Activated naive CD8-positive, alpha-beta T cell treated with anti-CD3 and anti-CD28 coated beads, Interleukin-2, amount 50 U/mL, for 24 hours (primary cell): ENCODE data around the gene DOCK9.

Experiments used
- ATAC-seq: fragments of 150-1000 bp; cut with Tn5 transposase; one replicate; pipeline ENCODE4 v1.10.0; 2021
- DNase-seq: peaks from one replicate; pipeline ENCODE4 v3.0.0; 2021
- H3K27ac Mint-ChIP-seq: one replicate; pipeline ENCODE4 v1.8.0; 2021; ENCODE audit warnings: mild to moderate bottlenecking, mixed read lengths
- H3K27me3 Mint-ChIP-seq: one replicate; pipeline ENCODE4 v1.8.0; 2021; ENCODE audit warnings: mixed read lengths
- H3K36me3 Mint-ChIP-seq: one replicate; pipeline ENCODE4 v1.8.0; 2021; ENCODE audit warnings: low read depth, mixed read lengths
- H3K4me1 Mint-ChIP-seq: one replicate; pipeline ENCODE4 v1.8.0; 2021; ENCODE audit warnings: mixed read lengths
- H3K4me3 Mint-ChIP-seq: one replicate; pipeline ENCODE4 v1.8.0; 2021; ENCODE audit warnings: mild to moderate bottlenecking, moderate library complexity, mixed read lengths
- H3K9me3 Mint-ChIP-seq: one replicate; pipeline ENCODE4 v1.8.0; 2021; ENCODE audit warnings: mixed read lengths

Gene DOCK9

DNA sequence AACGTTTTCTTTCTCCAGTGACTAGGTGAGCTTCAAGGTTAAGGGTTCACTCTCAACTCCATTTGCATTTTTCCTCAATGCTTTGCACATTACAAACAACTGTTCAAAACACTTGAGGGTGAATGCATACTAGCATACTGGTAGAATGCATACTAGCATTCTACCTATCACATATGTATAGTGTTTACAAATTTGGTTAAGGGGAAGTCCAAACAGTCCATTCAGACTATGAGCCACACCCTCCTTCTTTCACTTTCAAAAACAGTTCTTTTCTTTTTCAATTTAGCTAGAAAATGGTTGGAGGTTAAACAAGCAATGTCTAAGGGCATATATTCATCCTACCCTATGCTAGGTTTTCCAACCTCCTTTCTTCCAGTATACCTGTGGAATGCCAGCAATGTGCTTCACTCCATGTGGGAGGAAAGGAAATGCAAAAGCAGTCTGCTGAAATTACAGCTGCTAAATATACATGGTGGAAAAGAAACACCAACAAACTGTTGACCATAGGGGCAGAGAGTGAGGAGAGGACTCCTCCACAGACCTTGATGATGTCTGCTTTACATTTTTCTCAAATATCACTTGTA, 102.6 kb downstream of the DOCK9 start:
- DNase-seq (no peak), ATAC-seq (peak; percentile 42)
- peak overlapping the region; percentile 16 for H3K27ac Mint-ChIP-seq
- peaks cover 9% of the 10 kb centered on the region for H3K9me3 Mint-ChIP-seq
- peaks cover 24% of the 10 kb centered on the region for H3K4me1 Mint-ChIP-seq
- peaks cover 51% of the 10 kb centered on the region for H3K36me3 Mint-ChIP-seq
- H3K4me3 Mint-ChIP-seq: no peak overlapping the region
- no peaks in the 10 kb centered on the region for H3K27me3 Mint-ChIP-seq

DNA sequence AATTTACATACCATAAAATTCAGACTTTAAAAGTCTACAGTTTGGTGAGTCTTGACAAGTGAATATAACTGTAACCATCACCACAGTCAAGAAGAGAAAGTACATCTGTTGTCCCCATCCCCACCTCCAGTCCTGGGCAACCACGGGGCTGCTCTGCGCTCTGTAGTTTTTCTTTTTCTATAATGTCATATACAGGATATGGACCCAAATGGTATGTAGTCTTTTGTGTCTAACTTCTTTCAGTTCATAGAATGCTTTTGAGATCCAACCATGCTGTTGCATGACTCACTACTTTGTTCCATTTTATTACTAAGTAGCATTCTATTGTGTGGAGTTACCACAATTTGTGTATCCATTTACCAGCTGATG, 103.9 kb downstream of the DOCK9 start:
- Mint-ChIP-seq H3K27me3 (no peaks in the 10 kb centered on the region), H3K4me1 (peaks cover 25% of the 10 kb centered on the region), H3K36me3 (peaks cover 50% of the 10 kb centered on the region), H3K4me3 (no peak overlapping the region), H3K27ac (no peak overlapping the region), H3K9me3 (peaks cover 9% of the 10 kb centered on the region)
- ATAC-seq (peak; percentile 65), DNase-seq (no peak)

DNA sequence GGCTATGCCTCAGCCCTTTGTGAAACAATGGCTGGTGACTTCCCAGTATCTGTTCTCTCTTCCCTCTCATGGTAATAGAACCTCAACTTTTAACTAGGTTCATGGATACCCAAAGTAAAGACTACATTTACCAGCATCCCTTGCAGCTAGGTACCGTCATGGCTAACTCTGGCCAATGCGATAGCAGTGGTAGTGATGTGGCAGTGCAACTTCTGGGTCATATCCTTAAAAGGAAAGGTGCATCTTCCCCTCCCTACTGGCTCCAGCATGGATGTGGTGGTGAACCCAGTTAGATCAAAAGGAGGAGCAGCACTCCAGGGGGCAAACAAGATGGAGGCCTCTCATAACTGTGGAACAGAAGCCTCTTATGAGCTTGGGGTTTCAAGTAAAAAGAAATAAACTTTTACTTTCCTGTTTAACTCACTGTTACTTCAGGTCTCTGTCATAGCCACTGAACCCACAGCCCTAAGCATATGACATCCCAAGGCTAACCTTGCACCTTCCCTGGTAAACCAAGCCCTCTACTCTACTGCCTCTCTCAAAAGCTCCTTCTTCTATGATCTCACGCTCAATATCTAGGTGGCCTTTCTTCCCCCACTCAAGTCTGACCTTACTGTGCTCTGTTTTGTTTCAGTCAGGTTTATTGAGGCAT, 104.4 kb downstream of the DOCK9 start:
- H3K4me1 Mint-ChIP-seq: peaks cover 27% of the 10 kb centered on the region

DNA sequence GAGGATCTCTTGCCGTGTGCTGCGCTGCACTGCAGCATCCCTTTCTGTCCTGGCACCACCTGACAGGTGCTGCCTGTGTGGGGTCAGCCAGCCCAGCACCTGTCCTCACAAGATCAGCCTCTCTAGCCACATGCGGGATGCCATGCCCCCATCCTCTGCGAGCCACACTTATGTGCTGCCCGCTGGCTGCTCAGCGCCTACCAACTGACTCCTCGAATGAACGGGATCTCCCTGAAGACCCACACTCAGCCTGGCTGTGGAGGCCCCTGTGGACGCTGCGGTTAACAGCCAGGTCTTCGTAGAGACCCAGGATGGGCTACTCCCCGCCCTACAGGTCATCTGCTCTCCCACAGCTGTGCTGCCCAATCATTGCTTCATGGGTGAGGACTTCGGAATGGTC, 106.1 kb downstream of the DOCK9 start:
- Mint-ChIP-seq H3K27ac (no peak overlapping the region), H3K36me3 (peaks cover 54% of the 10 kb centered on the region), H3K4me1 (peaks cover 27% of the 10 kb centered on the region), H3K9me3 (peaks cover 9% of the 10 kb centered on the region), H3K4me3 (no peak overlapping the region), H3K27me3 (no peaks in the 10 kb centered on the region)
- no peak for DNase-seq
- ATAC-seq: no peak

More for the DNA sequence above, 104.4 kb downstream of the DOCK9 start:
- Mint-ChIP-seq H3K36me3 (peaks cover 49% of the 10 kb centered on the region), H3K4me3 (no peak overlapping the region), H3K9me3 (peaks cover 9% of the 10 kb centered on the region), H3K27me3 (no peaks in the 10 kb centered on the region), H3K27ac (no peak overlapping the region)
- ATAC-seq: peak; percentile 22
- DNase-seq: no peak

DNA sequence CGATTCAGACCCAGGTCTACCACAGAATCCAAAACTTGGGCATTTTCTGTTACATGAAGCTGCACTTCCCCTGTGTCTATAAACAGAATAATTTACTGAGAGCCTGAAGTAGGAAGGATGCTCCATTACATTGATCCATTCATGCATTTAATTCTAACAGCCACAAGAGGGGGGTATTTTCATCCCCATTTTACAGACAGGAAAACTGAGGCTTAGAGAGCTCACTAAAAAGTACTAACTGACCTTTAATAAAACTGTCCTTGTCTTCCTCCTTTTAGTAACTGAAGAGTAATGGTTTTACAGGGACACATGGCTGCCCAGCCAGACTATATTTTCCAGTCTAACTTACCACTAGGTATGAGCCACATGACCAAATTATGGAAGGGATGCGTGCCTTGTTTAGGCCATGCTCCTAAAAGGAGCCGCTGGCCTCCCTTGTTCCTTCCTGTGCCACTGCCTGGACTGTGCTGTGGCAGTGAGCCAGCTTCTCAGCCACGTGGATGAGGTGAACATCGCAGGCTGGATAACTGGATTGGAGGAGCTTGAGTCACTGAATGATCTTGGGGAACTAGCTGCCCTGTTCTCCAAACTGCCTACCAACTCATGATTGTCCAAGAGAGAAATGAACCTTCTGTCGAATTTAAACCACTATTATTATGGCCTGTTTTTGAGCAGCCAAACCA, 108.3 kb downstream of the DOCK9 start:
- DNase-seq (no peak), ATAC-seq (no peak)
- Mint-ChIP-seq H3K9me3 (peaks cover 4% of the 10 kb centered on the region), H3K4me1 (peaks cover 13% of the 10 kb centered on the region), H3K27me3 (no peaks in the 10 kb centered on the region), H3K27ac (no peak overlapping the region), H3K36me3 (peaks cover 38% of the 10 kb centered on the region), H3K4me3 (no peak overlapping the region)

DNA sequence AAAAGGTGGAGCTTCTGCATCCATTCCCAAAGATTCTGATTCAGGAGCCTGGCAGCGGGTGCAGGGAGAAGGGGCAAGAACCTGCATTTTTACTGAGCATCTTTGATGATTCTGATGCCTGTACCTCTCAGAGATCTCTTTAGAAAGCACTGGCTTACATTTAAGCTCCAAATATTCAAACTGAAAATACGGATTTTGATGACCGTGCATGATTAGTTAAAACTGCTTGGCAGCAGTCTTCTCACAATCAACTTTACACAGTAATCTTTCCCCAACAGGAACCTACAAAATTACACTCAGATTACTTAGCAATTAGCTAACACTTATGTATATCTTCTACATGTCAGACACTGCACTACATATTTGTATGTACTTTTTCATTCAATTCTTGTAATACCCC, 108.9 kb downstream of the DOCK9 start:
- H3K9me3 Mint-ChIP-seq: no peaks in the 10 kb centered on the region
- H3K27me3 Mint-ChIP-seq: no peaks in the 10 kb centered on the region
- peaks cover 32% of the 10 kb centered on the region for H3K36me3 Mint-ChIP-seq
- peaks cover 8% of the 10 kb centered on the region for H3K4me1 Mint-ChIP-seq
- no peak for ATAC-seq
- no peak overlapping the region for H3K27ac Mint-ChIP-seq
- H3K4me3 Mint-ChIP-seq: no peak overlapping the region
- no peak for DNase-seq

DNA sequence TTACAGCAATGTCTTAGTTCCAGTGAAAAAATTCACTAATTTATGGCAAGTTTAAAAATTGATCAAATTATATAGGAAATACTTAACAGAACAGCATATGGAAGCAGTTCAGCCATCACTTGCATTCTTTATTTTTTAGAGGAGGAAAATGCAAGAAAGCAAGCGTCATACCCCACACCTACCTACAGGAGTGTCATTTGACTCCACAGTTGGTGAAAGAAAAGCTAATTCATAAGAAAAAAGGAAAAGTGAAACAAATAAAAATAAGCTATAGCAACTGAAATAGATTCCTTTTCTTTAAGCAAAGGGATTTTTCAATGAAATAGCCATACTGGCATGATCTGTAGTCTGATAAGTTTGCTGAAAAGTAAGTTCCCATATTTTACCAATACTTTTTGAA, 111.0 kb downstream of the DOCK9 start:
- Mint-ChIP-seq H3K4me3 (no peak overlapping the region), H3K27me3 (no peaks in the 10 kb centered on the region), H3K4me1 (peaks cover 5% of the 10 kb centered on the region), H3K27ac (no peak overlapping the region), H3K36me3 (peaks cover 24% of the 10 kb centered on the region), H3K9me3 (no peaks in the 10 kb centered on the region)
- no peak for DNase-seq
- ATAC-seq: no peak

DNA sequence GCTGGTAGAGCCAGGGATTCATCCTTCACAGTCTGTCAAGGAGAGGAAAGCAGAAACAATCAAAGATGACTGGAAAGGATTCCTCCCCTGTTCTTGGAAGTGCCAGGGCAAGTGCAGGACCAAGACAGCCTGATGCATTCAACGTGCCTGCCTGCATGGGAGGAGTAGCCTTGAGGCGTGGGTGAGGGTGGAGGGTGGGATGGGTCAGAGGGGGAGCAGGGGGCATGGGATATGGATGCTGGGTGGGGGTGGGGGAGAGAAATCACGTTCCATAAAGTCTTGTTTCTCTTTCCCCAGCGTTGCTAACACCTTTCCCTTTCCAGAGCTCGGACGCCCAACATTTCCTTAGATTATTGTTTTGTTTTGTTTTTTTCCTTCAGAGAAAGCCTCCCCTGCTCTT, 117.4 kb downstream of the DOCK9 start:
- H3K27ac Mint-ChIP-seq: no peak overlapping the region
- no peak for ATAC-seq
- no peak for DNase-seq
- no peaks in the 10 kb centered on the region for H3K4me1 Mint-ChIP-seq
- H3K4me3 Mint-ChIP-seq: no peak overlapping the region
- no peaks in the 10 kb centered on the region for H3K27me3 Mint-ChIP-seq
- peaks cover 25% of the 10 kb centered on the region for H3K36me3 Mint-ChIP-seq
- H3K9me3 Mint-ChIP-seq: no peaks in the 10 kb centered on the region

DNA sequence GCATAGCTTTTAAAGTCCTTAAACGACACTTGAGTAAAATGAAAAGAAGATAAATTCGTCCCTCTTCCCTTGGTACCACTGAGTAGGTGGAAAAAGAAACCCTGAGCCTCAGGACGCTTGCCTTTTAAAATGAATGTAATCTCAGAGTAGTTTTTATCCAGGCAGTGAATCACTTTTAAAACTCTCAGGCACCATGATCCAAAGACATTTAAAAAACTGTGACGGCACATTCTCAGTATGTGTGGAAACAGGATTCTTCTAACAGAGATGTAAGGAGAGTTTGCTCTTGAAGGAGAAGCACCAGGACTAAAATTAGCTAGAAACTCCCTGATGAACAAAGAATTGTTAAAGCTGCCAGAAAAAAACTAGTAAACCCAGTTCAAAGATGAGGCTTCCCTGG, 119.7 kb downstream of the DOCK9 start:
- DNase-seq (no peak), ATAC-seq (no peak)
- no peaks in the 10 kb centered on the region for H3K9me3 Mint-ChIP-seq
- H3K27me3 Mint-ChIP-seq: no peaks in the 10 kb centered on the region
- no peak overlapping the region for H3K4me3 Mint-ChIP-seq
- H3K4me1 Mint-ChIP-seq: peaks cover 14% of the 10 kb centered on the region
- peaks cover 39% of the 10 kb centered on the region for H3K36me3 Mint-ChIP-seq
- H3K27ac Mint-ChIP-seq: no peak overlapping the region

DNA sequence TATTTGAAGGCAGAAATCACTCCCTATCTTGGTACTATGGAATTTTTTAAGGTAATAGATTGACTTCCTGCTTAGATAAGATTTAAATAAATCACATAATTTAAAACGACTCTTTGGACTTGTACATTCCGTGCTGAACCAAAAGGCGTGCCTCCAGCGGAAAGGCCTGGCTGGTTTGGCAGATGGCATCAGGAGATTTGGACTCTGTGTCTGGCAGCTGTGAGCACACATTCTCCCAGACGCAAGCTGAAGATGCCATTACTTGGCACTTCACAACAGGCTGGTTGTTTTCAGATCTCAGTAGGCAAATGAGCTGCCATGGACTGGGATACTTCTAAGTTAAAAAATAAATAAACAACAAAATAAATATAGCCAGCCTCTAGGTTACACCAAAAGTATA, 120.9 kb downstream of the DOCK9 start:
- no peaks in the 10 kb centered on the region for H3K9me3 Mint-ChIP-seq
- no peak overlapping the region for H3K27ac Mint-ChIP-seq
- H3K4me1 Mint-ChIP-seq: peaks cover 15% of the 10 kb centered on the region
- no peaks in the 10 kb centered on the region for H3K27me3 Mint-ChIP-seq
- H3K4me3 Mint-ChIP-seq: no peak overlapping the region
- DNase-seq (no peak), ATAC-seq (no peak)
- peaks cover 31% of the 10 kb centered on the region for H3K36me3 Mint-ChIP-seq

DNA sequence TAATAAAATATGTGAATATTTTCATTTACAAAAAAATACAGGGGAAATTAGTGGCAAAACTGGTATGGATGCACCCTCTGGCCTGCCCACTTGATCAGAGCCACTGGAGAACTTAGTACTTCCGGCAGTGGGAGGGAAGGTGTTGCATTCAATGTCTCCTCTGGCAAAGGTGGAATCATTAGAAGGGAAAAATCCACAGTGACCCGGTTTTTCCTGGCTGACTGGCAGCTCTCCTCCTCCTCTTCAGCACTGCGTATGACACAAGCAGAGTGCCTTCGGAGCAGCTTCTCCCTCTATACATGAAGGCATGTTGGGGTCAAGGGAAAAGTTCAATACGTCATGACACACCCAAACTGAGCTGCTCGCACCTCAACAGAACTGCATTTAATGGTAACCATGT, 123.4 kb downstream of the DOCK9 start:
- no peaks in the 10 kb centered on the region for H3K9me3 Mint-ChIP-seq
- H3K36me3 Mint-ChIP-seq: peaks cover 27% of the 10 kb centered on the region
- ATAC-seq: no peak
- DNase-seq: no peak
- H3K4me1 Mint-ChIP-seq: peaks cover 15% of the 10 kb centered on the region
- no peak overlapping the region for H3K4me3 Mint-ChIP-seq
- H3K27ac Mint-ChIP-seq: no peak overlapping the region
- H3K27me3 Mint-ChIP-seq: no peaks in the 10 kb centered on the region

DNA sequence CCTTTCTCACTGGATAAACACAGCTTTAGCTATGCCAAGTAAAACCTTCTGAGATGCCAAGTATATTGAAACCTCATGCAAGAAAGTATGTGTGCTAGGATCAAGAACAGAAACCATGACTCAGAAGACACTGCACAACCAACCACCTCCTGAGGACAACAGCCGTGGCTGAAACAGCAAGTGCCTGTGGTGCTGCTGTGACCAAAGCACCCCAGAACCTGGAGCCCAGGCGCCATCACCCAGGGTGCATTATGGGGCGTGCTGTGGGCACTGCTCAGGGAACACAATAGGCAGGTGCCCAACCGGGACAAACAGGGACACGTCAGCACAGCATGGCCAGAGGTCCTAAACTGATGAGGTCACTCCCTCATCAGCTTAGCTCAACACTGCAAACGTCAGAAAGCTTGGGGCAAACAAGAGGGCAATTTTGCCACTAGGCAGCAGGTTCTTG, 124.1 kb downstream of the DOCK9 start:
- Mint-ChIP-seq H3K9me3 (no peaks in the 10 kb centered on the region), H3K36me3 (peaks cover 27% of the 10 kb centered on the region), H3K4me3 (peak overlapping the region; percentile 25), H3K27ac (peak overlapping the region; percentile 68), H3K4me1 (peaks cover 15% of the 10 kb centered on the region), H3K27me3 (no peaks in the 10 kb centered on the region)
- ATAC-seq (peak; percentile 100), DNase-seq (peak; percentile 65)

DNA sequence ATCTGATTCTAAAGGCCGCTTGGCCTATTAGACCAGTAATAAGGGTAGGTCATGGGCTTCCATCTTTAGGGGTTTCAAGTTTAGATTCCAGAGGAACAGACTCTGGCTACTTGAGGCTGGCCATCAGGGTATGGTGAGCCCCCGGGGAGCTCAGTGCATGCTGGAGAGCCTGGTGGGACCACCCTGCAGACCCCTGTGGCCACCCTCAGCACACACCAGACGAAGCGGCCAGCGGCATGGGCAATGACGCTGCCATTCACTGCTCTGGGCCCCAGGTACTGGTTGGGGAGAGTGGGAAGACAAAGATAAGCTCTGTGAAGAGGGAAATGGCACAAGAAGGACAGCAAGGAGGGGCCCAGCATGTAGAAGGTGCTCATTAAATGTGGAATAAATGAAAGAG, 126.6 kb downstream of the DOCK9 start:
- no peak for DNase-seq
- Mint-ChIP-seq H3K9me3 (no peaks in the 10 kb centered on the region), H3K36me3 (peaks cover 31% of the 10 kb centered on the region), H3K27ac (no peak overlapping the region), H3K4me3 (no peak overlapping the region), H3K4me1 (peaks cover 15% of the 10 kb centered on the region), H3K27me3 (no peaks in the 10 kb centered on the region)
- ATAC-seq: no peak

DNA sequence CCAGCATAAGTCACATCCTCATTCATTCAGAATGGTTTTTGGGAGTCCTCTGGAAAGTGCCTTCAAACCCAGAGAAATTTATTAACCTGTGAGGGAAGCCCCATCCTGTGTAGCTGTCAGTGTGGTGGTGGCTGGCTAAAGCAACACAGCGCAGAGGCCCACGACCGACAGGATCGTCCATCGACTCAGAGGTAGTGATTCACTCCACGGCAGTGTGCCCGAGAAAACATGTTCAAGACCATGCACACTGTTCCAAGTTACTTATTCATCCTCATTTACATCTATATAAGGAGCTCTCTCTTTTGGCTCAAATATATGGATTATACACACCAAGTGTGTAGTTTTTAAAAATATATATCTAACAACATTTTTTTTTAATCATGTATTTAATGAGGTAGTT, 129.1 kb downstream of the DOCK9 start:
- Mint-ChIP-seq H3K27me3 (no peaks in the 10 kb centered on the region), H3K9me3 (no peaks in the 10 kb centered on the region), H3K4me1 (peaks cover 6% of the 10 kb centered on the region), H3K27ac (no peak overlapping the region), H3K36me3 (peaks cover 18% of the 10 kb centered on the region), H3K4me3 (no peak overlapping the region)
- no peak for DNase-seq
- ATAC-seq: no peak

DNA sequence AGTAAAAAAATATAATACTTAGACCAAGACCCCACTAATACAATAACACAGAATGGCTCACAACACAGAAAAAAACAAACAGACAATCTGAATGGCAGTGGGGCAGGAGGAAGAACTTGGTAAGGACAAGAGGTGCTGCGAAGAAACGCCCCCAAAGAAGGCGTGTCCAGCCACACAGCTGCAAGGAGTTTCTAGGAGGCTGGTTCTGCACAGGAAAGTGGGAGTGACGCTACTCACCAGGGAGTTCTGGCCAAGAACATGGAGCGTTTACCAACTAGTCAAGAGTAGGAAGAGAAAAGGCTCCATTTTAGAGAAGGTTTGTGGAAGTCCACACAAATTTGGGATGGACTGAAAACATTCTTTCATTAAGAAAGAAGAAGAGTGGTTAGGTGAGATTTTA, 130.1 kb downstream of the DOCK9 start:
- Mint-ChIP-seq H3K4me1 (no peaks in the 10 kb centered on the region), H3K9me3 (no peaks in the 10 kb centered on the region), H3K36me3 (peaks cover 16% of the 10 kb centered on the region), H3K4me3 (no peak overlapping the region), H3K27ac (no peak overlapping the region), H3K27me3 (no peaks in the 10 kb centered on the region)
- no peak for DNase-seq
- no peak for ATAC-seq
